GM18861 (cell line): Measurements from ENCODE around the gene SEMA3G.

Source experiments
- ATAC-seq: cut with Tn5 transposase; IDR thresholded peaks from one replicate; pipeline ENCODE4 v1.9.1; 2021; ENCODE audit not compliant: unreplicated experiment

SEMA3G gene

DNA sequence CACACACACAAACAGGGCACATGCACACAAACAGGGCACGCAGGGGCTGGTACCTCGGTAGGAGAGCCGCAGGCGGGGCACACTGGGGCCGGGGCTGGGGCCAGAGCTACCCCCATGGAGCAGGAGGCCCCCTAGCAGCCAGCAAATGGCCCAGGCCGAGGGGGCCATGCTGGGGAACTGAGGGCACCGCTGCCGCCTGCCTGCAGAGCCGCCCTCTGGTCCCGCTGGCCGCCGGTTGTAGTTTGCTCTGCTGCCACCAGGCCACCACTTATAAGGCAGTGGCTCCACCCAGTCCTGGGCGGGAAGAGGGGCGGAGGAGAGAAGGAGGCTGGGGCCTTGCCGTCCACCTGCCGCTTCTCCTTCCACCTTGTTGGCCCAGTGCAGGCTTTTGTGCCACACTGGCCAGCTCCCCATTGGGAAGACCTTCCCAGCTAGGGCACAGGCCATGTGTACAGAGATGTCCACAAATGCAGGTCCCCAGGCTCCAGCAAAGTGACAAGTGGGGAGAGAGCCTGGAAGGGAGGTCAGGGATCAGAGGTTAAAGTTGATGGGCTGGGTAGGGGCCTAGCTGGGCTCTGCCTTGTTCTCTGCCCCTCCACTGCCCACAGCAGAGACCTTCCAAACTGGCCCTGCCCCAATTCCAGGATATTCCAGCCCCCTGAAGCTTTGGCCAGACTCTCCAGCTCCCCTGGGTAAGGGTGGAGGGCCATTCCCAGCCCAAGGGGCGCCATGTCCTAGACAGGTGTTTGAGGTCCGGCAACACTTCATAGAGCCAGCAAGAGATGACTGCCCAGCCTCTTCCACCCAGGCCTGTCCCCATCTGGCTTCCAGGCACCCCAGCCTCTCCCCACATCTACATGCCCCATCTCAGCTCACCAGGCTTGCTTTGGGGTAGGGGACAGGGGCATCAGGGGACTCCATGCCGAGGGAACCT is at the start of gene SEMA3G:
Gene SEMA3G (minus strand): TSS at position 244 of the 934 bp plus-strand sequence. CDS start 76 bp downstream, at position 168.
- peak; percentile 78 for ATAC-seq

DNA sequence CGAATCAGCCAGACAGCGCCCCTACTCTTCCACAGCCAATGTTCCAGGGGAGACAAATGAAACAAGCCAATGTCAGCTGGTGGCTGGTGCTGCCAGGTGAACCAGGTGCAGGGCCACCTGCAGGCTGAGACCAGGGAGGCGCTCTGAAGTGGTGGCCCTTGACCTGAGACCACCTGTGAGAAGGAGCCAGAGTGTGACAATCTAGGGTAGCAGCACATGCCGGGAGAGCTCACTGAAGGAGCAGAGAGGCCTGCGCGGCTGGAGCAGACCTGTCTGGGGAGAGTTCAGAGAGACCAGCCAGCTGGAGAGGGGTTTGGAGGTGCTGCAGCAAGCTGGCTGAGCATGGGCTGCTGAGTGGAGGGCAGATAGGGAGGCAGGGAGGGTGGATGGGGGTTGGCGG is 49.5 kb upstream of the SEMA3G start:
- ATAC-seq = no peak

DNA sequence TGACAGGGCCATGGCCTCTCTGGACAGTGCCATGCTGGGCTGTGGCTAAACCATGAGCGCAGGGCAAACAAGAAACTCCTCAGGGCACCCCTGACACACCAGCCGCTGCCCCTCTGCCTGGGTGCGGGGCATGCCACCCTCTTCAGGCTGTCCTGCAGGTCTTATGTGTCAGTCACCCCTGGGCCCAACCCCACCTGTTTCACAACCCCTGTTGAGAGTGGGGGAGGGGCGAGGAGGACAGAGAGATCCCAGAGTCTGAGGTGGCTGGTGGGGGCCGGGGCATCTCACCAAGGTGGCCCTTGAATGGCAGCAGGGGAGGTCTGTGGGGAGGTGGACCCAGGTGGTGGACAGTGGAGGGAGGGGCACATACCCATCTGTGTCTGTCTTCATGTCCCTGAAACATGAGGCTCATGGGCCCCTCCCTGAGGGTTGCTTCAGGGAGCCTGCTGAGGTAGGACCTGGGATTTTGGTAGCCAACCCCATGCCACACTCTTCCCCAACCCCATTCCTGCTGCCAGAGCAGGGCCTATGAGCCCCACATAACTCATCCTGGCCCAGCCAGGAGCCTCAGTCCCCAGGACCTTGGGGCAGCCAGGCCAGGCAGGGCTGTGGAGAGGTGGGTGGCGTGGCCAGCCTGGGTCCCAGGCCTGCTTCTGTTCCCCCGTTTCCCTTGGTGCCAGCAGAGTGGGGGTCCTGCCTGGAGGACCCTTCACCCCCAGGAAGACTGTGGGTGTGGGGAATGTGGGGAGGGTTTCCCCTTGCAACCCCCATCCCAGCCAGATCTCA is 48.5 kb upstream of the SEMA3G start:
- ATAC-seq = no peak

DNA sequence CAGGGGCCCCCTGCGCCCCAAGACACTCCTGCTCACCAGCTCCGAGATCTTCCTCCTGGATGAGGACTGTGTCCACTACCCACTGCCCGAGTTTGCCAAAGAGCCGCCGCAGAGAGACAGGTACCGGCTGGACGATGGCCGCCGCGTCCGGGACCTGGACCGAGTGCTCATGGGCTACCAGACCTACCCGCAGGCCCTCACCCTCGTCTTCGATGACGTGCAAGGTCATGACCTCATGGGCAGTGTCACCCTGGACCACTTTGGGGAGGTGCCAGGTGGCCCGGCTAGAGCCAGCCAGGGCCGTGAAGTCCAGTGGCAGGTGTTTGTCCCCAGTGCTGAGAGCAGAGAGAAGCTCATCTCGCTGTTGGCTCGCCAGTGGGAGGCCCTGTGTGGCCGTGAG is 47.2 kb upstream of the SEMA3G start:
- ATAC-seq = no peak

DNA sequence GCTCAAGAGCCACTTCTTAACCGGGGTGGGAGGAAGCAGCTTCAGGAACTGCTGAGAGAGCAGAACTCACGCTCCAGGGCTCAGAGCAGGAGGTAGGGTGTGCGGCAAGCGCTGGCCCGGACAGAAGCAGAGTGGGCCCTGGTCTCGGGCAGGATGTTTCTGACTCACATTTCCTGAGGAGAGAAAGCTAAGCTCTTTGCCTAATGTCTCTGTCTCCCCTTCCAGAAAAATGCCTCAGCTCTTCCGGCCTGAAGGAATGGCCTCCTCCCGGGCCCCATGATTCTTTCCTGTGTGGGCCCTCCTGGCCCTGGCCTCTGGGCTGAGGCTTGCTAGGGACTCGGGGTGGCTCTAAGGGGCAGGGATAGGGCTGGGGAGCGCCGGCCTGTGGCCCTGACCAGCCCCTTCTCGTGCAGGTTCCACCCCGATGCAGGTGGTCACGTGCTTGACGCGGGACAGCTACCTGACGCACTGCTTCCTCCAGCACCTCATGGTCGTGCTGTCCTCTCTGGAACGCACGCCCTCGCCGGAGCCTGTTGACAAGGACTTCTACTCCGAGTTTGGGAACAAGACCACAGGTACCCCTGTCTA is 46.1 kb upstream of the SEMA3G start:
- ATAC-seq = no peak

DNA sequence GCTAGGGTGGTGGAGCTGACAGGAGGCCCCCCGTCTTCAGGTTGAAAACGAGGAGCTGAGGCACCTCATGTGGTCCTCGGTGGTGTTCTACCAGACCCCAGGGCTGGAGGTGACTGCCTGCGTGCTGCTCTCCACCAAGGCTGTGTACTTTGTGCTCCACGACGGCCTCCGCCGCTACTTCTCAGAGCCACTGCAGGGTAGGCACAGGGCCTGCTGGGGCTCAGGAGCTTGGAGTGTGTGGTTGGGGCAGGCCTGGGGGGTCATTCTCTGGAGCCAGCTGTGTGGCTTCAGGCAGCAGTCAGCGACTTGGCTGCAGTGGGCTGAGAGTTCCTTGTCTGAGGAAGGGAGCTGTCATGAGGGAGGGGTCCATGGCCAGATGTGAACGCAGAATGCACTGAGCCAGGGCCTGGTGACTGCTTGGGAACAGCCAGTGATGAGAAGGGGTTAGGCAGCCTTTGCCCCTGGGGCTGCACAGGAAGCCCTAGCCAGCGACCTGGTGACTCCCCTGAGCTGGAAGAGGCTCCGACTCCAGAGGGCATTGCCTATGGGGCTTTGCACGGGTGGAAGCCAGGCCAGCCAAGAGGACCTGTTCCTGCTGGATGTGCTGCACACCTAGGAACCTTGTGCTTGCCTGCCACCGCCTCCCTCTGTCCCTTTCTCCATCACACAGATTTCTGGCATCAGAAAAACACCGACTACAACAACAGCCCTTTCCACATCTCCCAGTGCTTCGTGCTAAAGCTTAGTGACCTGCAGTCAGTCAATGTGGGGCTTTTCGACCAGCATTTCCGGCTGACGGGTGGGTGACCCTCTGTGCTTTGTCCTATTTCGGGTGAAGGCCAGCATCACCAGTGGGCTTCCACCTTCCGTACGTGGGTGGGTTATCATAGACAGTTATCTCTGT is 45.4 kb upstream of the SEMA3G start:
- no peak for ATAC-seq

DNA sequence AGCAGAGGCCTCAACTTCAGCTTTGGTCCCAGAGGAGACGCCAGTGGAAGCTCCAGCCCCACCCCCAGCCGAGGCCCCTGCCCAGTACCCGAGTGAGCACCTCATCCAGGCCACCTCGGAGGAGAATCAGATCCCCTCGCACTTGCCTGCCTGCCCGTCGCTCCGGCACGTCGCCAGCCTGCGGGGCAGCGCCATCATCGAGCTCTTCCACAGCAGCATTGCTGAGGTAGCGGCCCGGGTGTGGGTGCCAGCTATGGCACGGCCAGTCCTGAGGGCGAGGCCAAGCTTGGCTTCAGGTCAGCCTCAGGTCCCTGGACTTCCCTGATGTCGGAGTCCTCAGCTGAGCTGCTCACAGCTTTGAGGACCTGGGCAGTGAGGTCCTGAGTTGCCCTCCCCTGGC is 44.5 kb upstream of the SEMA3G start:
- no peak for ATAC-seq

DNA sequence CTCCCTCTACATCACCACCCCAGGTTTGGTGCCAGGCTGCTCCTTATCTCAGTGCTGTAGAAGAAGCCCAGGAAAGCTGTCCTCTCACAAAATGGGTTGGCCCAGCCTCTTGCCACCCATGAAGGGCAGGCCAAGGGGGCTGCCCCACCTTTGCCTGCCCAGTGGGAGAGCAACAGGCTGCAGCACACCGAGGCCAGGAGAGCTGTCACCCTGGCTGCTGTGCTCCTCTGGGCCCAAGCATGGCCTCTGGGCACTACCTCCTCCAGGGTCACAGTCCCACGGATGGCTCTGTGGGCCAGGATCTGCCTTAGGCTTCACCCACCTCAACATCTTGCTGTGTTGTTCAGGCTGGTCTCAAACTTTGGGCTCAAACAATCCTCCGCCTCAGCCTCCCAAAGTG is 43.8 kb upstream of the SEMA3G start:
- ATAC-seq = no peak

DNA sequence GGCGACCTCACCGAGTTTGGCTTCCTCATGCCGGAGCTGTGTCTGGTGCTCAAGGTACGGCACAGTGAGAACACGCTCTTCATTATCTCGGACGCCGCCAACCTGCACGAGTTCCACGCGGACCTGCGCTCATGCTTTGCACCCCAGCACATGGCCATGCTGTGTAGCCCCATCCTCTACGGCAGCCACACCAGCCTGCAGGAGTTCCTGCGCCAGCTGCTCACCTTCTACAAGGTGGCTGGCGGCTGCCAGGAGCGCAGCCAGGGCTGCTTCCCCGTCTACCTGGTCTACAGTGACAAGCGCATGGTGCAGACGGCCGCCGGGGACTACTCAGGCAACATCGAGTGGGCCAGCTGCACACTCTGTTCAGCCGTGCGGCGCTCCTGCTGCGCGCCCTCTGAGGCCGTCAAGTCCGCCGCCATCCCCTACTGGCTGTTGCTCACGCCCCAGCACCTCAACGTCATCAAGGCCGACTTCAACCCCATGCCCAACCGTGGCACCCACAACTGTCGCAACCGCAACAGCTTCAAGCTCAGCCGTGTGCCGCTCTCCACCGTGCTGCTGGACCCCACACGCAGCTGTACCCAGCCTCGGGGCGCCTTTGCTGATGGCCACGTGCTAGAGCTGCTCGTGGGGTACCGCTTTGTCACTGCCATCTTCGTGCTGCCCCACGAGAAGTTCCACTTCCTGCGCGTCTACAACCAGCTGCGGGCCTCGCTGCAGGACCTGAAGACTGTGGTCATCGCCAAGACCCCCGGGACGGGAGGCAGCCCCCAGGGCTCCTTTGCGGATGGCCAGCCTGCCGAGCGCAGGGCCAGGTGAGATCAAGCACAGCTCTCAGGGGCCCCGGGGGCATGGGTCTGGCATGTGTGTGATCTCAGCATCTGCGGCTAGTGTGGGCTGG is 43.1 kb upstream of the SEMA3G start:
- ATAC-seq = no peak

DNA sequence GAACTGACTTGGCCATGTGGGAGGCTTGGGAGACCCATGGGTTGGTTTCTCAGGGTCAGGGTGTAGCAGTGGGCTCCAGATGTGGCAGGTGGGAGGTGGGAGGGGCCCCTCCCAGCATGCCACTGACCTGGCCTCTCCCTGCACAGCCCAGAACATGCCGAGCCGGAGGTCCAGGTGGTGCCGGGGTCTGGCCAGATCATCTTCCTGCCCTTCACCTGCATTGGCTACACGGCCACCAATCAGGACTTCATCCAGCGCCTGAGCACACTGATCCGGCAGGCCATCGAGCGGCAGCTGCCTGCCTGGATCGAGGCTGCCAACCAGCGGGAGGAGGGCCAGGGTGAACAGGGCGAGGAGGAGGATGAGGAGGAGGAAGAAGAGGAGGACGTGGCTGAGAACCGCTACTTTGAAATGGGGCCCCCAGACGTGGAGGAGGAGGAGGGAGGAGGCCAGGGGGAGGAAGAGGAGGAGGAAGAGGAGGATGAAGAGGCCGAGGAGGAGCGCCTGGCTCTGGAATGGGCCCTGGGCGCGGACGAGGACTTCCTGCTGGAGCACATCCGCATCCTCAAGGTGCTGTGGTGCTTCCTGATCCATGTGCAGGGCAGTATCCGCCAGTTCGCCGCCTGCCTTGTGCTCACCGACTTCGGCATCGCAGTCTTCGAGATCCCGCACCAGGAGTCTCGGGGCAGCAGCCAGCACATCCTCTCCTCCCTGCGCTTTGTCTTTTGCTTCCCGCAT is 42.3 kb upstream of the SEMA3G start:
- no peak for ATAC-seq

DNA sequence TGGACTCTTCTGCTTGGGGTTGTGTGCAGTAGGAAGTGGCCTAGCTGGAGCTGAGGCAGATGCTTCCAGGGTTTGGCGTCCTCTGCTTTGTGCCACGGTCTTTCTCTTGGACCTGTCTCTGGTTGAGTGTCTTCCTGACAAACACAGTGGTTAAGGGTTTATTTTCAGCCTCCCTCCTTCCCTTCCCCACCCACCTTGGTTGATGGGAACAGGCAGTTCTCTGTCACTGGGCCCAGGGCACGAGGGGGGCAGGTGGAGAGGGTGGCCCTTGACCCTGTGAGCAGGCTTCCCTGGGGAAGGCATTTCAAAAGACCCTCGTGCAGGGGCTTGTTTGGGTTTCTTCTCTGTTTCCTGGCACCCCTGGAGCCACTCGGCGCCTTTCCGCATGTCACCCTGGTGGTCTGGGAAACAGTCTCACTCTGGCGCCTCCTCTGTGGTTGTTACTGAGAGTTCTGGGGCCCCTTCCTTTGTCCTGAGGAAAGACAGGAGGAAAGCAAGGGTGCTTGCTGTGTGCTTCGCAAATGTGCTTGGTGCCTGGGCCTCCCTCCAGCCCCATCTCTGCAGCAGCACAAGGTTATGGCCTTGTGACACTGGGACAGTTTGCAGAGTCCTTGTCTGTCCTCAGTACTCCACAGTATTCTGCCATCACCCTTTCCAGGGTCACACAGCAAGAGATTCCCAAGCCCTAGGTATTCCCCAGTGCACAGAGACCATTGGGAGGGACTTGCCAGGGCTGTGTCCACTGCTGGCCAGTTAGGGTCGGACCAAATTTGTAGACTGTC is 40.0 kb upstream of the SEMA3G start:
- no peak for ATAC-seq

DNA sequence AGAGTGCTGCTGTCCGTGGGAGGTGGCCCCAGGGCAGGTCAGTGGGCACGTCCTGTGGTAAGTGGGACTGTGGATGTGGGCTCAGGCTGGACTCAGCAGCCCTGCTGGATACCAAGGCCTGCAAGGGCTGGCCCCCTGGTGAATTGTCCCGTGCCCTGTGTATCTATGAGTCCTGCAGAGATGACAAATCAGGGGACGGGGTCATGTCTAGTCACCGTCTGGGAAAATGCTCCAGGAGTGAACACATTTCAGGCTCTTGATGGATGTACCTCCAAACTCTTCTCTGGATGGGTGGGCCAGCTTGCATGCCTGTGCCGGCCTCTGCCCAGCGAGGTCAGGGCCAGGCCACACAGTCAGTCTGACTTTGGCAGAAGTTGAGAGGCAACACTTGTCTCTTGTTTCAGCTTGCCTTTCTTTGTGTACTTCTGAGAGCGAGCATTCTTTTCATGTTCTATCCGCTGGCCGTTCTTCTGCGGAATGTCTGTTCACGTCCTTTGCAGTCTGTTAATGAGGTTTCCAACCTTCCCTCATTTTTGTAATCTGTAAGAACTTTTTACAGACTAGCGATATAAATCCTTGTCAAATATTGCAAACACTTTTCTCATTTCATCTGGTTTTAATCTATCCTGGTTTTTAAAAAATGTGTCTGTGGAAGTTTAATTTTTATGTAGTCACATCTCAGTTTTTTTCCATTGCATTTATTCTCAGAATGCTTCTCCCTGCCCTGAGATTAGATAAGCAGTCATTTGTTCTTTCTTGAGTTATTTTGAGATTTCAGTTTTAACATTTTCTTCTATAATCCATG is 38.9 kb upstream of the SEMA3G start:
- no peak for ATAC-seq

DNA sequence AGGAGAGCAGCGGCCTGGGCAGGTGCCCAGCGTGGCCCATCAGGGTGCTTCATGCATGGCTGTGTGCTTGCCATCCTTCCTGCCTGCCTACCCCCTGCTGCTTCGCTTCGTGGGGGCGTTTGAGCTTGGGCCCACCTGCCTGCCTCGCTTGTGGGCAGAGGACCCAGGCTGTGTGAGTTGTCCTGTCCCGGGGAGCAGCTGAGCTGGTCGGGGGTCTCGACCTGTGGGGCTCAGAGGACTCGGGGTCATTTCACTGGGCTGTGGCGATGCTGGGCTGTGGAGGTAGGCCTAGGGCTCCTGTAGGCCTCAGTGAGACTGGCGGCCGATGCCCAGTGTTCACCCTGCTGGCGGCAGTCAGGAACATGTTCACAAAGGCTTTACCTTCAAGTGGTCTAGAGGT is 38.2 kb upstream of the SEMA3G start:
- no peak for ATAC-seq

DNA sequence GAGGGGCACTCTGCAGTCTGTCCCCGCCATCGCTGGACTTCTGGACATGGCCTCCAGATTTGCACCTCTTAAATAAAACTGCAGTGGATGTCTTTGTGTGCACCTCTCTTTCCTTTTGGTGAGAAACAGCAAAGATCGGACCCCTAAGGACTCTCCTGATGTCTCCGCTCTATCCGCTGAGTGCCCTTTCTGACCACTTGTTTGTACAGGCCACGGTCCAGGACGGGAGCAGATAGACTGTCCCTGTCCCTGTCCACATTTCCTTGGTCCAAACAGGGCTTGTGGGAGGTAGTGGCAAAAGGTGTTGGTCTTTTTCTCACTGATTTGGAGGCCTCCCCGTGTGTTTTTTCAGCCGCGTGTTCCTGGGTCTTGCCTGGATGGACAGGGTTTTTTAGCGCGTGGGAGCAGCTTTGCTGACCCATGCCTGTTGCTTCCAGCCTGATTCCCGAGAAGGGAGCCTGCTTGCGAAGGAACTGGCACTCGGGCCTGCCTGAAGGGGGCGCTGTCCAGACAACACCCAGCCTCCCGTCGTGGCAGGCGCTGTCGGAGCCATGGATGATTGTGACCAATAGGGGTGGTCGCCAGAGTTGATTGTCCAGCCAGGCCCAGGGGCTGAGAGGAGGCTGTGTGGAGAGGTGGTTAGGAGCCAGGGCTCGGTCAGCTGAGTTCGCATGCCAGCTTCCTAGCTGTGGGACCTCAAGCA is 37.1 kb upstream of the SEMA3G start:
- no peak for ATAC-seq

DNA sequence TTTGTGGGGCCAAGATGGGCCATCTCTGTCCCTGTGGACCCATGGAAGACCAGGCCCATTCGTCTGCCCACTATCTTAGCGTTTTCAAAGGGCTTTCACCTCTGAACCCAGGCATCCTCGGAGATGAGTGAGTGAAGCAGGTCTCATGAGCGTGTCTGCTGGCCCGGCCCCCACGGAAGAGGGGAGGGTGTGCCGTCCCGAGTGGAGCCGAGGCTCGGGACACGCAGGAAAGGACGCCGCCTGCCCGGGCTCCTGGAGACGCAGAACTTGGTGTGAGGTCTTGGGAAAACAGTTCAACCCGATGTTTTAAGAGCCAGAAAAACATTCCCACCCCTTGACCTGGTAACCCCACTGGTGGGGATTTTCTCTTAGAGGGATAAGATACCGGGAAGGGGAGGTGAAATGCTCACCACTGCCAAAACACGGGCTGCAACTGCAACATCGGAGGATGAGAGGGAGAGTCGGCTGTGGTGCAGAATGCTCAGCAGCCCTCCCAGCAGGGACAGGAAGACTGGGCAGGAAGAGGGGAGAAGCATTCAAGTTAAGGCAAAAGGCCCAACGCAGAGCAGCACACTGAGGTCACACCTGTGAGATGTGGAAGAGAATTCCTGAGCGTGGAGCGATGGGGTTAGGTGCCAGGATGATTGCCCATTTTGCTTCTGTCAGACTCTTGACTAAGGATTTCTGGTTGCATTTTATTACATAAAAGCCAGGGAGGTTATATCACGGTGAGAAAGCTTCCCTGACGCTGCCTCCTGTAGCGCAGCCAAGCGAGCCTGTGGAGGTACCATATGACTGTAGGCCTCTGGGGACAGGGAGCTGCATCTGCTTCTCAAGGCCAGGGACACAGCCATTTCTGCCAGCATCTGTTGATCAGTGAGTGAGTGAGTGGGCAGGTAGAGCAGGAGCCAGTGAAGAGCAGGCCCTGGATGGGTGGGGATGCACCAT is 36.1 kb upstream of the SEMA3G start:
- no peak for ATAC-seq
